ENCODE results near the gene FAM20C. TPM values are rescaled to one million over a fixed set of nuclear protein-coding genes. Genes with fewer than 3 reads are reported as not detected.

Gene FAM20C
- total and polyA plus RNA-seq, 7 donors = 15.6 to 47.6 (median 28.1) TPM

GRCh38 chr7:173209-173918, 19.0 kb upstream of the FAM20C start:
- intact Hi-C loops (cut with DNase I) = no loop called here
- H3K27me3 ChIP-seq (ENCODE audit: insufficient read depth in 3 of 3, low read length in 2 of 3) = no peaks in the 10 kb centered on the region
- WGBS, 3 donors = 85 to 89% (median 86%) methylated on average over 29 of the region's 29 CpGs
- peaks cover 10% of the 10 kb centered on the region for H3K4me1 ChIP-seq
- H3K27ac ChIP-seq = no peak overlapping the region
- TF ChIP-seq CTCF (IDR thresholded peaks at IDR 0.05) = no peak
- no peak overlapping the region for H3K4me3 ChIP-seq
- no peaks in the 10 kb centered on the region for H3K9me3 ChIP-seq
- no peaks in the 10 kb centered on the region for H3K36me3 ChIP-seq (ENCODE audit: insufficient read depth in 1 of 2, low read depth in 1 of 2)
- ATAC-seq = peak in 1 of 4 donors; percentile 9
- no peak for DNase-seq

- ATAC-seq (peak in 3 of 4 donors; percentile 44 to 52 (median 49)), DNase-seq (no peak)
- no peak overlapping the region for H3K4me3 ChIP-seq
- H3K9me3 ChIP-seq = no peaks in the 10 kb centered on the region
- 52 to 68% (median 54%) methylated on average over 2 of the region's 2 CpGs for WGBS, 3 donors
- H3K27me3 ChIP-seq (ENCODE audit: insufficient read depth in 3 of 3, low read length in 2 of 3) = no peaks in the 10 kb centered on the region
- H3K36me3 ChIP-seq (ENCODE audit: insufficient read depth in 1 of 2, low read depth in 1 of 2) = no peaks in the 10 kb centered on the region
- TF ChIP-seq CTCF (IDR thresholded peaks at IDR 0.05) = no peak
- peaks cover 10% of the 10 kb centered on the region for H3K4me1 ChIP-seq
- intact Hi-C loops (cut with DNase I) = no loop called here
- H3K27ac ChIP-seq = no peak overlapping the region
Measured at GRCh38 chr7:174716-175115, 17.7 kb upstream of the FAM20C start.

GRCh38 chr7:175955-176354, 16.4 kb upstream of the FAM20C start:
- Histone ChIP-seq H3K36me3 (ENCODE audit: insufficient read depth in 1 of 2, low read depth in 1 of 2) (no peaks in the 10 kb centered on the region), H3K4me1 (peaks cover 10% of the 10 kb centered on the region), H3K9me3 (no peaks in the 10 kb centered on the region), H3K27me3 (ENCODE audit: insufficient read depth in 3 of 3, low read length in 2 of 3) (no peaks in the 10 kb centered on the region), H3K4me3 (no peak overlapping the region), H3K27ac (no peak overlapping the region)
- intact Hi-C loops (cut with DNase I) = no loop called here
- WGBS, 3 donors = 94 to 95% (median 95%) methylated on average over 11 of the region's 11 CpGs
- ATAC-seq (no peak), DNase-seq (no peak)
- TF ChIP-seq CTCF (IDR thresholded peaks at IDR 0.05) = no peak

- no peak for ATAC-seq
- Histone ChIP-seq H3K4me1 (peaks cover 10% of the 10 kb centered on the region), H3K4me3 (no peak overlapping the region), H3K27ac (no peak overlapping the region), H3K36me3 (ENCODE audit: insufficient read depth in 1 of 2, low read depth in 1 of 2) (no peaks in the 10 kb centered on the region), H3K27me3 (ENCODE audit: insufficient read depth in 3 of 3, low read length in 2 of 3) (no peaks in the 10 kb centered on the region), H3K9me3 (no peaks in the 10 kb centered on the region)
- intact Hi-C loops (cut with DNase I) = no loop called here
- TF ChIP-seq CTCF (IDR thresholded peaks at IDR 0.05) = no peak
- WGBS, 3 donors = 85 to 91% (median 85%) methylated on average over 9 of the region's 9 CpGs
- no peak for DNase-seq
Measured at GRCh38 chr7:176381-176780, 16.0 kb upstream of the FAM20C start.

Data from psoas muscle (tissue), 8 donors.